ENCODE results near the gene DIP2C. TPM values are rescaled to one million over a fixed set of nuclear protein-coding genes. Genes with fewer than 3 reads are reported as not detected.

The DIP2C gene
- total RNA-seq, 2 experiments from 2014 or later, result 0.70 to 0.76 TPM

- Mint-ChIP-seq H3K4me1 (peaks cover 9% of the 10 kb centered on the region), H3K36me3 (ENCODE audit: low read depth) (peaks cover 2% of the 10 kb centered on the region), H3K9me3 (peaks cover 7% of the 10 kb centered on the region), H3K27me3 (peaks cover 14% of the 10 kb centered on the region), H3K27ac (no peak overlapping the region), H3K4me3 (no peak overlapping the region)
- POLR2A ChIA-PET, result no interaction called here
- no peak for DNase-seq
- CTCF ChIA-PET, result no interaction called here
These were observed 308.1 kb downstream of the DIP2C start for GRCh38 chr10:381346-381745.

- no peak for DNase-seq
- H3K4me1 Mint-ChIP-seq, result peaks cover 9% of the 10 kb centered on the region
- H3K36me3 Mint-ChIP-seq (ENCODE audit: low read depth), result peaks cover 2% of the 10 kb centered on the region
- H3K27me3 Mint-ChIP-seq, result peaks cover 14% of the 10 kb centered on the region
- CTCF ChIA-PET, result no interaction called here
- peaks cover 7% of the 10 kb centered on the region for H3K9me3 Mint-ChIP-seq
- POLR2A ChIA-PET, result no interaction called here
- H3K27ac Mint-ChIP-seq, result no peak overlapping the region
- H3K4me3 Mint-ChIP-seq, result no peak overlapping the region
These were observed 309.0 kb downstream of the DIP2C start for GRCh38 chr10:380313-380940.

GRCh38 chr10:378930-379704 is 310.4 kb downstream of the DIP2C start:
- no peak overlapping the region for H3K27ac Mint-ChIP-seq
- H3K9me3 Mint-ChIP-seq, result peaks cover 7% of the 10 kb centered on the region
- H3K27me3 Mint-ChIP-seq, result peaks cover 14% of the 10 kb centered on the region
- no peak overlapping the region for H3K4me3 Mint-ChIP-seq
- POLR2A ChIA-PET, result no interaction called here
- peaks cover 2% of the 10 kb centered on the region for H3K36me3 Mint-ChIP-seq (ENCODE audit: low read depth)
- CTCF ChIA-PET, result no interaction called here
- DNase-seq, result no peak
- H3K4me1 Mint-ChIP-seq, result peaks cover 9% of the 10 kb centered on the region

GRCh38 chr10:378230-378929 is 311.1 kb downstream of the DIP2C start:
- Mint-ChIP-seq H3K36me3 (ENCODE audit: low read depth) (peaks cover 2% of the 10 kb centered on the region), H3K4me3 (no peak overlapping the region), H3K27ac (no peak overlapping the region), H3K27me3 (peaks cover 14% of the 10 kb centered on the region), H3K9me3 (peaks cover 7% of the 10 kb centered on the region), H3K4me1 (peaks cover 9% of the 10 kb centered on the region)
- CTCF ChIA-PET, result no interaction called here
- POLR2A ChIA-PET, result no interaction called here
- no peak for DNase-seq

- H3K9me3 Mint-ChIP-seq, result peaks cover 7% of the 10 kb centered on the region
- H3K27me3 Mint-ChIP-seq, result peaks cover 14% of the 10 kb centered on the region
- H3K4me1 Mint-ChIP-seq, result peaks cover 8% of the 10 kb centered on the region
- peaks cover 2% of the 10 kb centered on the region for H3K36me3 Mint-ChIP-seq (ENCODE audit: low read depth)
- H3K4me3 Mint-ChIP-seq, result no peak overlapping the region
- DNase-seq, result no peak
- no peak overlapping the region for H3K27ac Mint-ChIP-seq
- CTCF ChIA-PET, result no interaction called here
- POLR2A ChIA-PET, result no interaction called here
These were observed 312.2 kb downstream of the DIP2C start for GRCh38 chr10:377228-377627.

GRCh38 chr10:375815-376505 is 313.5 kb downstream of the DIP2C start:
- POLR2A ChIA-PET, result no interaction called here
- H3K9me3 Mint-ChIP-seq, result peaks cover 7% of the 10 kb centered on the region
- no peak overlapping the region for H3K4me3 Mint-ChIP-seq

GRCh38 chr10:374354-374753 is 315.1 kb downstream of the DIP2C start:
- POLR2A ChIA-PET, result no interaction called here
- Mint-ChIP-seq H3K9me3 (peaks cover 7% of the 10 kb centered on the region), H3K4me1 (no peaks in the 10 kb centered on the region), H3K27me3 (no peaks in the 10 kb centered on the region), H3K27ac (no peak overlapping the region), H3K36me3 (ENCODE audit: low read depth) (no peaks in the 10 kb centered on the region), H3K4me3 (no peak overlapping the region)
- CTCF ChIA-PET, result no interaction called here
- DNase-seq, result no peak

More at GRCh38 chr10:375815-376505, 313.5 kb downstream of the DIP2C start:
- CTCF ChIA-PET, result no interaction called here
- H3K27me3 Mint-ChIP-seq, result peaks cover 8% of the 10 kb centered on the region
- DNase-seq, result no peak
- H3K36me3 Mint-ChIP-seq (ENCODE audit: low read depth), result no peaks in the 10 kb centered on the region
- H3K4me1 Mint-ChIP-seq, result no peaks in the 10 kb centered on the region
- H3K27ac Mint-ChIP-seq, result no peak overlapping the region

- Mint-ChIP-seq H3K27ac (no peak overlapping the region), H3K9me3 (peaks cover 7% of the 10 kb centered on the region), H3K4me3 (no peak overlapping the region), H3K27me3 (no peaks in the 10 kb centered on the region), H3K36me3 (ENCODE audit: low read depth) (no peaks in the 10 kb centered on the region), H3K4me1 (no peaks in the 10 kb centered on the region)
- CTCF ChIA-PET, result no interaction called here
- POLR2A ChIA-PET, result no interaction called here
- DNase-seq, result no peak
These were observed 315.8 kb downstream of the DIP2C start for GRCh38 chr10:373526-374309.

- Mint-ChIP-seq H3K27ac (no peak overlapping the region), H3K27me3 (no peaks in the 10 kb centered on the region), H3K36me3 (ENCODE audit: low read depth) (no peaks in the 10 kb centered on the region), H3K4me3 (no peak overlapping the region), H3K4me1 (no peaks in the 10 kb centered on the region), H3K9me3 (no peaks in the 10 kb centered on the region)
- CTCF ChIA-PET, result no interaction called here
- POLR2A ChIA-PET, result no interaction called here
- no peak for DNase-seq
These were observed 316.5 kb downstream of the DIP2C start for GRCh38 chr10:373015-373414.

GRCh38 chr10:372566-372965 is 316.9 kb downstream of the DIP2C start:
- no peak for DNase-seq
- Mint-ChIP-seq H3K4me3 (no peak overlapping the region), H3K9me3 (no peaks in the 10 kb centered on the region), H3K27me3 (no peaks in the 10 kb centered on the region), H3K27ac (no peak overlapping the region), H3K36me3 (ENCODE audit: low read depth) (no peaks in the 10 kb centered on the region), H3K4me1 (no peaks in the 10 kb centered on the region)
- CTCF ChIA-PET, result no interaction called here
- POLR2A ChIA-PET, result no interaction called here

GRCh38 chr10:371515-371914 is 318.0 kb downstream of the DIP2C start:
- Mint-ChIP-seq H3K4me1 (no peaks in the 10 kb centered on the region), H3K9me3 (no peaks in the 10 kb centered on the region), H3K36me3 (ENCODE audit: low read depth) (no peaks in the 10 kb centered on the region), H3K27me3 (no peaks in the 10 kb centered on the region), H3K27ac (no peak overlapping the region), H3K4me3 (no peak overlapping the region)
- no peak for DNase-seq
- POLR2A ChIA-PET, result no interaction called here
- CTCF ChIA-PET, result no interaction called here

GRCh38 chr10:370449-370825 is 319.0 kb downstream of the DIP2C start:
- Mint-ChIP-seq H3K27me3 (no peaks in the 10 kb centered on the region), H3K4me3 (no peak overlapping the region), H3K27ac (no peak overlapping the region), H3K4me1 (no peaks in the 10 kb centered on the region), H3K9me3 (no peaks in the 10 kb centered on the region), H3K36me3 (ENCODE audit: low read depth) (no peaks in the 10 kb centered on the region)
- no peak for DNase-seq
- CTCF ChIA-PET, result no interaction called here
- POLR2A ChIA-PET, result no interaction called here

All from activated CD4-positive, alpha-beta memory T cell treated with anti-CD3 and anti-CD28 coated beads, Interleukin-2, amount 10 ng/mL, durations not matched to agents 7 days and 5 days (primary cell).